Stromal cell of bone marrow (primary cell): Measurements from ENCODE around the gene CSF3.
"Not testable (repeated sequence)": the region's sequence is repeated elsewhere in the genome, so short reads cannot be mapped to it uniquely, and the experiment has no call there.

Source experiments
- DNase-seq: peaks from one replicate; pipeline ENCODE4 v3.0.0-alpha.2; 2012; ENCODE audit warnings: low read depth

Gene CSF3

DNA sequence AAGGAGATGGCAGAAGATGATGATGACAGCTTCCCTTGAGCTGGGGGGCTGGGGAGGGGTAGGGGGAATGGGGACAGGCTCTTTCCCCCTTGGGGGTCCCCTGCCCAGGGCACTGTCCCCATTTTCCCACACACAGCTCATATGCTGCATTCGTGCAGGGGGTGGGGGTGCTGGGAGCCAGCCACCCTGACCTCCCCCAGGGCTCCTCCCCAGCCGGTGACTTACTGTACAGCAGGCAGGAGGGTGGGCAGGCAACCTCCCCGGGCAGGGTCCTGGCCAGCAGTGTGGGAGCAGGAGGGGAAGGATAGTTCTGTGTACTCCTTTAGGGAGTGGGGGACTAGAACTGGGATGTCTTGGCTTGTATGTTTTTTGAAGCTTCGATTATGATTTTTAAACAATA, 17.7 kb upstream of the CSF3 start:
- no peak for DNase-seq

DNA sequence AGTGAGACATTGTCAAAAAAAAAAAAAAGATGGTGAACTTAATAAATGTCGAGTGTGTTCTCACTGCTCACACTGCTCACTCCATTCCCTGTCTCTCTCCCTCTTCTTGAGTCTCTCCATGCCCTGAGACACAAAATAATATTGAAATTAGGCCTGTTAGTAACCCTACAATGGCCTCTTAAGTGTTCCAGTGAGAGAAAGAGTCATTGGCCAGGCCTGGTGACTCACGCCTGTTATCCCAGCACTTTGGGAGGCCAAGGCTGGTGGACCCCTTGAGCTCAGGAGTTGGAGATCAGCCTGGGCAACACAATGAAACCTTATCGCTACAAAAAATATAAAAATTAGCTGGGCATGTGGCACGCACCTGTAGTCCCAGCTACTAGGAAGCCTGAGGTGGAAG, 16.2 kb upstream of the CSF3 start:
- DNase-seq, result no peak

DNA sequence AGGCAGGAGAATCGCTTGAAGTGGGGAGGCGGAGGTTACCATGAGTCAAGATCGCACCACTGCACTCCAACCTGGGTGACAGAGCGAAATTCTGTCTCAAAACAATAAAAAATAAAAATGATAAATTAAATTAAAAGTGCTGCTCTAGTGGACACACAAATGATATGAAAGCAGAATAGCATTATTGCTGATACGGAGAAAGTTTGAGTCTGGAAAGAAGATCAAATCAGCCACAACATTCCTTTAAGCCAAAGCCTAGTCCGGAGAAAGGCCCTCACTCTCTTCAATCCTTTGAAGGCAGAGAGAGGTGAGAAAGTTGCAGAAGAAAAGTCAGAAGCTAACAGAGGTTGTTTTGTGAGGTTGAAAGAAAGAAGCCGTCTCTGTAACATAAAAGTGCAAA, 15.1 kb upstream of the CSF3 start:
- DNase-seq, result no peak

DNA sequence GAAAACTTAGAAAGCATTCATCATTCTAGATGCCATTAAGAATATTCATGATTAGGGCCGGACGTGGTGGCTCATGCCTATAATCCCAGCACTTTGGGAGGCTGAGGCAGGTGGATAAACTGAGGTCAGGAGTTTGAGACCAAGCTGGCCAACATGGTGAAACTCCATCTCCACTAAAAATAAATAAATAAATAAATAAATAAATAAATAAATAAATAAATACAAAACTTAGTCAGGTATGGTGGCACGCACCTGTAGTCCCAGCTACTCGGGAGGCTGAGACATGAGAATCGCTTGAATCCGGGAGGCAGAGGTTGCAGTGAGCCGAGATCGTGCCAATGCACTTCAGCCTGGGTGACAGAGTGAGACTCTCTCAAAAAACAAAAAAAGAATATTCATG, 13.9 kb upstream of the CSF3 start:
- not testable (repeated sequence) for DNase-seq

DNA sequence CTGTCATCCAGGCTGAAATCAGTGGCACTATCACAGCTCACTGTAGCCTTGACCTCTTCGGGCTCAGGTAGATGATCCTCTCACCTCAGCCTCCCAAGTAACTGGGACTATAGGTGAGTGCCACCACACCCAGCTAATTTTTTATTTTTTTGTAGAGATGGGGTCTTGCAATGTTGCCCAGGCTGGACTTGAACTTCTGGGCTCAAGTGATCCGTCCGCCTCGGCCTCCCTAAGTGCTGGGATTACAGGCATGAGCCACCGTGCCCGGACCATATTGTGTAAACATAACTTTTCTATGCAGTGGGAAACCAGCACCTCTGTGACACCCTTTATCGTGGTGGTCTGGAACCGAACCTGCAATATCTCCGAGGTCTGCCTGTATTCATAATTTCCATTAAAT, 11.2 kb upstream of the CSF3 start:
- no peak for DNase-seq

DNA sequence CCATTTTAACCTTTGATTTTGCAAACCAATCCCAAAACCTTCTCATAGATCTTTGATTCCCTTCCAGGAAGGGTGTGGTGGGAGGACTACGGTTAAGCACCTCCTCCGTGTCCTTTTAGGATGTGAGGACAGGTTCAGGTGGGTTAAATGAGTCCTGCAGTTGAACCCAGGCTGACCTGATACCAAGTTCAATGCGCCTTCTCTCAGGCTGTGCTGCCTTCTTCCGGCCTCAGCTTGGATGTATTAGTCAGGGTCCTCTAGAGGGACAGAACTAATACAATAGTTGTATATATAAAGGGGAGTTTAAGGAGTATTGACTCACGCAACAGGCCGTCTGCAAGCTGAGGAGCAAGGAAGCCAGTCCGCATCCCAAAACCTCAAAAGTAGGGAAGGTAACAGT, 10.5 kb upstream of the CSF3 start:
- DNase-seq, result no peak

DNA sequence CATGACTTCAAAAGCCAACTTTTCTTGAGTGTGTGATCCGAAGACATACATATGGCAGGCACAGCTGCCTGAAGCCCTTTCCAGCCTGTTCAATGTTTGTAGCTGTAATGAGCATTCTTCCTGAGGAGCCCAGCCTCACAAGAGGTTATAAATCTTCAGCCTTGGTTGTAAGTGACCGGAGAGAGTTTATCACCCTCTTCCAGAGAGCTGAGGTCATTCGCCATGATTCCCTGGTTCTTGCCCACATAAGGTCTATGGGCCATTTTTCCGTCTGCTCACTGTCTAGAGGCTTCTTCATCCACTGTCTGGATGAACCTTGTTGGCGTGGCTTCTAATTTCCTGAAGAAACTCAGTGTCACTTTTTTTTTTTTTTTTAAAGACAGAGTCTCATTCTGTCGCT, 9.7 kb upstream of the CSF3 start:
- DNase-seq, result no peak

DNA sequence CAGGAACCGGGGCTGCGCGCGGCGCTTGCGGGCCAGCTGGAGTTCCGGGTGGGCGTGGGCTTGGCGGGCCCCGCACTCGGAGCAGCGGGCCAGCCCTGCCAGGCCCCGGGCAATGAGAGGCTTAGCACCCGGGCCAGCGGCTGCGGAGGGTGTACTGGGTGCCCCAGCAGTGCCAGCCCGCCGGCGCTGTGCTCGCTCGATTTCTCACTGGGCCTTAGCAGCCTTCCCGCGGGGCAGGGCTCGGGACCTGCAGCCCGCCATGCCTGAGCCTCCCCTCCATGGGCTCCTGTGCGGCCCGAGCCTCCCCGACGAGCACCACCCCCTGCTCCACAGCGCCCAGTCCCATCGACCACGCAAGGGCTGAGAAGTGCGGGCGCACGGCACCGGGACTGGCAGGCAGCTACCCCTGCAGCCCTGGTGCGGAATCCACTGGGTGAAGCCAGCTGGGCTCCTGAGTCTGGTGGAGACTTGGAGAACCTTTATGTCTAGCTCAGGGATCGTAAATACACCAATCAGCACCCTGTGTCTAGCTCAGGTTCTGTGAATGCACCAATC, 4.2 kb upstream of the CSF3 start:
- DNase-seq, result not testable (repeated sequence)

DNA sequence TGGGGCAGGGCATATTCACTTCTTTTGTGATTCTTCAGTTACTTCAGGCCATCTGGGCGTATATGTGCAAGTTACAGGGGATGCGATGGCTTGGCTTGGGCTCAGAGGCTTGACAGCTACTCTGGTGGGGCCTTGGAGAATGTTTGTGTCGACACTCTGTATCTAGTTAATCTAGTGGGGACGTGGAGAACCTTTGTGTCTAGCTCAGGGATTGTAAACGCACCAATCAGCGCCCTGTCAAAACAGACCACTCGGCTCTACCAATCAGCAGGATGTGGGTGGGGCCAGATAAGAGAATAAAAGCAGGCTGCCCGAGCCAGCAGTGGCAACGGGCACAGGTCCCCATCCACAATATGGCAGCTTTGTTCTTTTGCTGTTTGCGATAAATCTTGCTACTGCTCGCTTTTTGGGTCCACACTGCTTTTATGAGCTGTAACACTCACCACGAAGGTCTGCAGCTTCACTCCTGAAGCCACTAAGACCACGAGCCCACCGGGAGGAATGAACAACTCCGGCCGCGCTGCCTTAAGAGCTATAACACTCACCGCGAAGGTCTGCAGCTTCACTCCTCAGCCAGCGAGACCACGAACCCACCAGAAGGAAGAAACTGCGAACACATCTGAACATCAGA, 3.1 kb upstream of the CSF3 start:
- not testable (repeated sequence) for DNase-seq

DNA sequence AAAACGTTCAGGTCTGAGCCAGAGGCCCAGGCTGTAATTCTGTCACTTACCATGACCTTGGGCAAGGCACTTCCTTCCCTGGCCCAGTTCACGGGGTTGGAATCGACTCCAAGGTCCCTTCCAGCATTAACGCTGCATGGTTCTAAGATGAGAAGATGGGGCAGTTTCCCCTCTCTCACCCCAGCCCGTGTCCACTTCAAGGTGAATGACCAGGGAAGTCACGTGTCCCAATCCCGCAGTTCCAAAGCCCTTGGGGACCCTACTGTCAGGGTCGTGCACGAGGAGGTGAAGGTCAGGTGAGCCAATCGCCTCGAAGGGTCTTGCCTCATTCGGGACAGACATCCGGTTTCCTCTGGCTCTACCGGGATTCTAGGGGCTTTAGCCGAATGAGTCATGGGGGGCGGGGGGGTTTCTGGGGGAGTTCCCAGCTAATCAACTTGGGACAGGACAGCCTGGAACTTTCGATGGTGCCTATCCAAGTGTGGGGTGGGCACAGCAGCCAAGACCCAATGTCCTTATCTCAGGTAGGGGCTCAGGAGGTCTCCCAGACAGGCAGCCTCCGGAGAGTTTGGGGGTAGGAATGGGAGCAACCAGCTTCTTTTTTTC, 762 bp upstream of the CSF3 start:
- DNase-seq, result no peak

DNA sequence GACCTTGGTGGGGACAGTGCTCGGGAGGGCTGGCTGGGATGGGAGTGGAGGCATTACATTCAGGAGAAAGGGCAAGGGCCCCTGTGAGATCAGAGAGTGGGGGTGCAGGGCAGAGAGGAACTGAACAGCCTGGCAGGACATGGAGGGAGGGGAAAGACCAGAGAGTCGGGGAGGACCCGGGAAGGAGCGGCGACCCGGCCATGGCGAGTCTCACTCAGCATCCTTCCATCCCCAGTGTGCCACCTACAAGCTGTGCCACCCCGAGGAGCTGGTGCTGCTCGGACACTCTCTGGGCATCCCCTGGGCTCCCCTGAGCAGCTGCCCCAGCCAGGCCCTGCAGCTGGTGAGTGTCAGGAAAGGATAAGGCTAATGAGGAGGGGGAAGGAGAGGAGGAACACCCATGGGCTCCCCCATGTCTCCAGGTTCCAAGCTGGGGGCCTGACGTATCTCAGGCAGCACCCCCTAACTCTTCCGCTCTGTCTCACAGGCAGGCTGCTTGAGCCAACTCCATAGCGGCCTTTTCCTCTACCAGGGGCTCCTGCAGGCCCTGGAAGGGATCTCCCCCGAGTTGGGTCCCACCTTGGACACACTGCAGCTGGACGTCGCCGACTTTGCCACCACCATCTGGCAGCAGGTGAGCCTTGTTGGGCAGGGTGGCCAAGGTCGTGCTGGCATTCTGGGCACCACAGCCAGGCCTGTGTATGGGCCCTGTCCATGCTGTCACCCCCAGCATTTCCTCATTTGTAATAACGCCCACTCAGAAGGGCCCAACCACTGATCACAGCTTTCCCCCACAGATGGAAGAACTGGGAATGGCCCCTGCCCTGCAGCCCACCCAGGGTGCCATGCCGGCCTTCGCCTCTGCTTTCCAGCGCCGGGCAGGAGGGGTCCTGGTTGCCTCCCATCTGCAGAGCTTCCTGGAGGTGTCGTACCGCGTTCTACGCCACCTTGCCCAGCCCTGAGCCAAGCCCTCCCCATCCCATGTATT, 1.1 kb downstream of the CSF3 start:
- no peak for DNase-seq

DNA sequence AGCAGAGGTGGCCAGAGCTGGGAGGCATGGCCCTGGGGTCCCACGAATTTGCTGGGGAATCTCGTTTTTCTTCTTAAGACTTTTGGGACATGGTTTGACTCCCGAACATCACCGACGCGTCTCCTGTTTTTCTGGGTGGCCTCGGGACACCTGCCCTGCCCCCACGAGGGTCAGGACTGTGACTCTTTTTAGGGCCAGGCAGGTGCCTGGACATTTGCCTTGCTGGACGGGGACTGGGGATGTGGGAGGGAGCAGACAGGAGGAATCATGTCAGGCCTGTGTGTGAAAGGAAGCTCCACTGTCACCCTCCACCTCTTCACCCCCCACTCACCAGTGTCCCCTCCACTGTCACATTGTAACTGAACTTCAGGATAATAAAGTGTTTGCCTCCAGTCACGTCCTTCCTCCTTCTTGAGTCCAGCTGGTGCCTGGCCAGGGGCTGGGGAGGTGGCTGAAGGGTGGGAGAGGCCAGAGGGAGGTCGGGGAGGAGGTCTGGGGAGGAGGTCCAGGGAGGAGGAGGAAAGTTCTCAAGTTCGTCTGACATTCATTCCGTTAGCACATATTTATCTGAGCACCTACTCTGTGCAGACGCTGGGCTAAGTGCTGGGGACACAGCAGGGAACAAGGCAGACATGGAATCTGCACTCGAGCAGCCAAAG, 2.3 kb downstream of the CSF3 start:
- no peak for DNase-seq

DNA sequence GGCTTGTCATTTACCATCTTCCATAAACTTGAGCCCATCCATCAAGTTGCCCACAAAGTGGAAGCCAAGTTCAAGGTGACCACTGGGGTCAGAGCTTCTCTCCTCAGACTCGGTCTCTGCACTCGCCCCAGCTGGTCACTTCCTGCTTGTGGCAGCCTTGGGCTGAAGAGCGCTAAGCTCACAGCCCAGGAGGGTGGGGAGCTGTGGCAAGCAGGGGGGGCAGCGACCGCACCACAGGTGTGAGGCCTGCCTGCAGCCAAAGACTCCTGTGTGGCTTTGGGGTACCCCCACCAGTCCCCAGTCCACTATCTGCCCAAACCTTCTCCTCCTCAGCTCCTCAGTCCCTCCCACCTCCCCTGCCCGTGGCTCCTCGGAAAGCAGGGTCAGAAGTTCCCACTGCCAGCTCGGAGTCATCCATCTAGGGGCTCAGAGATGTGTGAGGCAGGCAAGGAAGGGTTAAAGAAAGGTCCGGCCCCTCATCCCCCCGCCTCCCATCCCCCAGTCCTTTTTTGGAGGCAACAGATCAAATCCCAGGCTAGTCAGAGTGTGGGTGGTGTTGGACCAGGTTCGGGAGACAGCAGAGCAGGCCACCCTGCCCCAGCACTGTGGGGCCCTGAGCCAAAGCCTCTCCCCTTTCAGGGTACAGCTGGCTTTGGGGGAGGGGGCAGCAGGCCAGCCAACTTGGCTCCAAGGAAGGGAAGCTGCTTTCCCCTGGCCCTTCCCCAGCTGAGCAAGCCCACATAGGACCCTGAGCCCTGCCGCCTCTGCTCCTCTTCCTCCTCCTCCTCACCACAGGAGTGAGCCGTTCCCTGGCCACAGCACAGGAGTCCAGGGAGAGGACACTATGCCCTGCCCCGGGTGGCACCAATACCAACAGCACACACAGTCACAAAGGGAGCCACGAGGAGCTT, 3.2 kb downstream of the CSF3 start:
- no peak for DNase-seq

DNA sequence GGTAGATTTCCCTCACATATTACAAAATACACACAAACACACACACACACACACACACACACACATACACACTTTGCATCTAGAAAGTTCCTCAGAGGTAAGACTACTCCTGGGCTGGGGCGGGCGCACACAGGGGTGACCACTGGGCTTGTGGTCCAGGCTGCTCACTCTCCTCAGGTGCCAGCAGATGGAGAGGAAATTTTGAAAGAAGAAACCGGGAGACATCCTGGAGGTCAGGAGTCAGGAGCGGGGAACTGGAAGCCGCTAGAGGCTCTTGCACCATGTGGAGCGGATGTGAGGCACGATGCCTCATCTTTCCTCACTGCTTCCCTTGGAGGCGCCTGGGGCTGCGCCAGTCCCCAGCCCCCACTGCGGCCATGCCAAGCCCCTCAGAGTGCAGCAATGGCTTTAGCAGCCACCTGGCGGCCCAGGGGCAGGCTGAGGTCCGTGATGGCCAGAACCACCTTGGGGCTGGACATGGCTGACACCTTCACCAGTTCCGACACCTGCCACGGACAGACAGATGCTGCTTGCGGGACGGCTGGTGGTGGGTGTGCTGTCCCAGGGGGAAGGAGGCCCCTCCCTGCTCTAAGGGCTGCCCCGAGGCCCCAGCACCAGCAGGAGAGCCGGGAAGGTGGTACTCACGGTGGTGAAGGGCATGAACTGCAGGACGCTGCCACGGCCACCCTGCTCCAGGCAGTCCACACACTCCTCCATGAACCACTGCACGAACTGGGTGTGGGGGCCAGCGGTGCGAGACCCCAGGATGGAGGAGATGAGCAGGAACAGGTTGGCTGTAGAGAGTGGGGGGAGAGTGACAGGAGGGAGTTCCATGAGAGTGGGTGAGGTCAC, 4.1 kb downstream of the CSF3 start:
- peak; percentile 47 for DNase-seq

DNA sequence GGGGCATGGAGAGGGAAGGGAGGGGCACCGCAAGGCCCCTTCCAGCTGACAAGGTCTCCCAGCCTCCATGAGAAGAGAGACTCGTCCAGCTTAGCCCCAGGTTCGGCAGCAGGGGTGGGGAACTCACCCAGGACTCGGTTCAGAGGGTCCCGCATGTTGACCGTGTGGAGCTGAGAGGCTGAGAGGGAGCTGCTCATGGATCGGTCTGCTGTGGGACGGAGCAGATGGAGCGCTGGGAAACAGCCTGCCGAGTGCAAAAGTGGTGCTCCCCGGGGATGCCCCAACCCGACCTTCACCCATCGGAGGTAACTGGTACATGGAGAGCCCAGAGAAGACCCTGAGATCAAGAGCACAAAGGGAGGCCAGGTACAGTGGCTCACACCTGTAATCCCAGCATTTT, 4.9 kb downstream of the CSF3 start:
- DNase-seq, result no peak

DNA sequence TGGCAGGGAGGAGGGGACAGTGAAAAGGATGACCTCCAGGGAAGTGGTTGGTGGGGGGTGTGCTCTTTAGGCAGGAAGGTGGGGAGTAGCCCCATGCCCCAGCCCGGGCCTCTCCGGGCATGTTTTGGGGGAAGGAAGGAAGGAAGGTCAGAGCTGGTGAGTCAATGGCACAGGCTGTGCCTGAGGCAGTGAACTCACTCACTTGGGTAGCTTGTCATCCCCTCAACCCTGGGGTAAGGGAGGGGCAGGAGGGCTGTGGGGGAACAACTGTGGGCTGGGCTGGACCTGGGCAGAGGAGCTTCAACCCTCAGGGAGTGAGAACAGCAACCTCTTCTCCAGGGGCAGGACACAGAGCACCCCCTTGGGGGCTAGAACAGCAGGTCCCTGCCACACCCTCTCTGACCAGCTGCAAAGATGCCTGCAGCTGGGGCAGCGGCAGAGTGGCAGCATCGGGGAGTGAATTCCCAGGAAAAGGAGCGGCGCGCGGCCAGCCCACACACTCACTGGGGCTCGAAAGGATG, 6.3 kb downstream of the CSF3 start:
- peak; percentile 47 for DNase-seq

DNA sequence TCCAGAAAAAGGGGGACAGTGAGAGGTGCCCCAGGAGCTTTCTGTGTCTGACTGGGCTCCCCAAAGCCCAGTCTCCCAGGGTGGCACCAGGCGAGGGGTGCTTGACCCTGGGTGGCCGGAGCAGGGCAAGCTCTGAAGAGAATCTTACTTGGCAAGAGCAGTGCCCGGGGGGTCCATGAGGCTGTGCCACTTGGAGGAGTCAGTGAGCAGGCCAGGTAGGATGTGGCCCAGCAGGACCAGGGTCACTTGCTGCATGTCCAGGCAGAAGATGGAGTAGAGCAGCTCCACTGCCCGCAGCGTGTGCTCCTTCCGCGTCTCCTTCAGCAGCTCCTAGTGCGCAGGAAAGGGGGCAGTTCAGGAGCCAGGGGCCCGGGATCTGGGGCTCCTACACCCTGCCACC, 7.3 kb downstream of the CSF3 start:
- no peak for DNase-seq

DNA sequence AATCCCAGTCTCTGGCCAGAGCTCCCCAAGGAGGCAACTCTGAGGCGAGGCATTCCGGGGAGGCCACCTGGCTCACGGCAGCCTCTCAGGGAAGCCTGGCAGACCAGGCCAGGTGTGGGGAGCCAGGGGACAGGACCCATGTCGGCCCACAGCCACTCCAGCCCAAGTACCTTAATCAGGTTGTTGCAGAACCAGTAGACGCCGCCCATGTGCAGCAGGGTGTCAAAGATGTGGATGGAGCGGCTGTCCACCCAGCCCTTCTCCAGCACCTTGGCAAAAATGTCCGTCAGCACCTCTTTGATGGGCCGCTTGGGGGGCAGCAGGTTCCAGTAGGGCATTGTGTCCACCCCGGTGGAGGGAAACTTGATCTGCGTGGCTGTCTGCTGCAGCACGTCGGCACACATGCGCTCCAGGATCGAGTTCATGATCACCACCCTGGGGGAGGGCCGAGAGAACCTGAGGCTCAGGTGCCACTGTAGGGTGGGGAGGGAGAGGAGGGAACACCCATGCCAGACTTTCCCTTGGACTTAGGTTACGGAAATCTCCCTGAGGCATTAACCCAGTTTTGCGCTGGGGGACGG, 7.8 kb downstream of the CSF3 start:
- no peak for DNase-seq

DNA sequence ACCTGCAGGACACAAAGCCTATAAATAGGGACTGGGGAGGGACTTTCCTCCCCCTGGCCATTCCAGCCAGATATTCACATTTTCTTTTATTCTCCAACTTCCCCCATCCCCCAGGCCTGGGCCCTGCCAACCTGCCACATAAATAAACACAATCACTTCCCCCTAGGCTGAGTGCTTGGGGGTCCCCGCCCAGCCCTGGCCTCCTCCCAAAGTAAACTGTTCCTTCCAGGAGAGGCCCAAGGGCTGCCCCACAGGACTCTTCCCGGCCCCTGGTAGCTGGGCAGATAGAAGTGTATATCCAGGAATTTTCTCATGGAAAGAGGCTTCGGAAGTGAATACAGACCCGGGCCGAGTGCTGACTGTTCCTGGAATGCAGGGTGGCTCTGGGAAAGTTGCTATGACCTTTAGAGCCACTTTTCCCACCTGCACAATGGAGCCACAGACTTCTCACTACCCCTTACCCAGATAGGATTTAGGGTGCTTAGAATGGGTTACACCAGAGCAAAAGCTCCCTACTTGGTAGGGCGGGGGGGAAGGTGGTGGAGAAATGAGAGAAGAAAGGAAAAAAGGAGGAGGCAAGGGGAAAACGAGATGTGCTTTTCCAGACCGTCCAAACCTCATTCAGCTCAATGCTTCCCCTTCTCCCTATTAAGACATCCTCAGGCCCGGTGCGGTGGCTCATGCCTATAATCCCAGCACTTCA, 8.5 kb downstream of the CSF3 start:
- DNase-seq, result no peak
